Panc1 (cell line): ENCODE results near the gene PANK1. TPM values are rescaled to one million over a fixed set of nuclear protein-coding genes. Genes with fewer than 3 reads are reported as not detected.

Experiments used
- ATAC-seq: fragments of 200-7000 bp; cut with Tn5 transposase; 2 replicates; pipeline ENCODE4 v1.9.1; 2020; ENCODE audit warnings: mild to moderate bottlenecking, moderate library complexity
- BruUV-seq: library from RNA; stranded (reverse); fragments of 400-500 nt; replicated peaks from 2 replicates; lab custom pipeline; 2021; lab: Mats Ljungman, UMichigan
- CTCF ChIA-PET: fragments of 300-600 bp; sonication (Branson Sonifier 250); formaldehyde crosslinking; loops from one replicate; lab custom pipeline; 2022; ENCODE audit warnings: antibody characterized with exemption; lab: Charles Lee
- POLR2A ChIA-PET: fragments of 300-600 bp; sonication (Branson Sonifier 250); formaldehyde crosslinking; loops from one replicate; lab custom pipeline; 2022; ENCODE audit warnings: antibody characterized with exemption; lab: Charles Lee
- DNase-seq: peaks from one replicate; pipeline ENCODE4 v3.0.0-alpha.2; 2010; ENCODE audit warnings: low read depth, low spot score
- H3K27ac ChIP-seq: 2 replicates; pipeline ENCODE4 v1.5.1; 2011; ENCODE audit warnings: mild to moderate bottlenecking, low read length, inconsistent platforms
- H3K27me3 ChIP-seq: fragments of 200-500 bp; sonication (Bioruptor generic); 2 replicates; pipeline ENCODE4 v1.6.0; 2014; ENCODE audit warnings: low read length, inconsistent platforms; ENCODE audit not compliant: control insufficient read depth, insufficient read depth
- H3K36me3 ChIP-seq: fragments of 200-500 bp; sonication (Bioruptor generic); 2 replicates; pipeline ENCODE4 v1.5.1; 2014; ENCODE audit warnings: inconsistent platforms, mild to moderate bottlenecking, low read length, moderate library complexity; ENCODE audit not compliant: control insufficient read depth, insufficient read depth
- H3K4me1 ChIP-seq: 2 replicates; pipeline ENCODE4 v1.5.1; 2011; ENCODE audit warnings: inconsistent platforms, mild to moderate bottlenecking, low read length, moderate library complexity; ENCODE audit not compliant: control insufficient read depth, insufficient read depth
- H3K4me3 ChIP-seq, 2 experiments: 2 replicates each; pipeline ENCODE4 v1.5.1; 2011 to 2012; ENCODE audit warnings: low read depth in 2 of 2, low read length in 2 of 2, mild to moderate bottlenecking in 2 of 2, inconsistent platforms in 1 of 2, moderate library complexity in 1 of 2
- H3K9me3 ChIP-seq: fragments of 200-500 bp; sonication (Bioruptor generic); 2 replicates; pipeline ENCODE4 v1.5.1; 2014; ENCODE audit warnings: low read depth, mild to moderate bottlenecking, inconsistent platforms, low read length, moderate library complexity; ENCODE audit not compliant: control insufficient read depth, insufficient read depth
- POLR2AphosphoS5 ChIP-seq: IDR thresholded peaks from 2 replicates; pipeline ENCODE4 v1.6.1; 2012; ENCODE audit warnings: mild to moderate bottlenecking, low read depth, low read length, moderate library complexity
- SIN3A ChIP-seq: IDR thresholded peaks from 2 replicates; pipeline ENCODE4 v1.6.1; 2012; ENCODE audit warnings: low read depth, mild to moderate bottlenecking, low read length, moderate library complexity, borderline replicate concordance; ENCODE audit not compliant: insufficient read depth
- TCF7L2 ChIP-seq: IDR thresholded peaks from 2 replicates; pipeline ENCODE4 v1.6.1; 2011; ENCODE audit warnings: mild to moderate bottlenecking, low read depth, low read length, inconsistent platforms
- in situ Hi-C: cut with HindIII; loops from 2 replicates; pipeline ENCODE4 v1.10.0; 2016; ENCODE audit warnings: low sequenced_read_pairs, low pct_unique_long_range_greater_than_20kb
- intact Hi-C: fragments of 100-400 bp; cut with micrococcal nuclease; formaldehyde crosslinking; loops from one replicate; pipeline ENCODE4 v1.10.0; 2022; ENCODE audit not compliant: unreplicated experiment
- total RNA-seq: library from RNA; stranded (reverse); gene quantifications from one replicate; pipeline ENCODE4 v1.2.1, GENCODE V29; 2021; ENCODE audit not compliant: unreplicated experiment
- TF ChIP-seq, protein P1 (sequence below), 2 experiments: IDR thresholded peaks; 2 replicates each; pipeline ENCODE4 v1.6.1; 2011 to 2012; ENCODE audit warnings: low read depth in 2 of 2, control low read depth in 1 of 2, low read length in 1 of 2, mild to moderate bottlenecking in 1 of 2, moderate library complexity in 1 of 2; ENCODE audit not compliant: insufficient read depth in 1 of 2
- TF ChIP-seq, protein P2 (sequence below): fragments of 450-650 bp; IDR thresholded peaks from 2 replicates; pipeline ENCODE4 v1.5.1; 2017; ENCODE audit warnings: mild to moderate bottlenecking

PANK1 gene
- total RNA-seq, 1 experiment from 2014 or later: 11.0 TPM

DNA sequence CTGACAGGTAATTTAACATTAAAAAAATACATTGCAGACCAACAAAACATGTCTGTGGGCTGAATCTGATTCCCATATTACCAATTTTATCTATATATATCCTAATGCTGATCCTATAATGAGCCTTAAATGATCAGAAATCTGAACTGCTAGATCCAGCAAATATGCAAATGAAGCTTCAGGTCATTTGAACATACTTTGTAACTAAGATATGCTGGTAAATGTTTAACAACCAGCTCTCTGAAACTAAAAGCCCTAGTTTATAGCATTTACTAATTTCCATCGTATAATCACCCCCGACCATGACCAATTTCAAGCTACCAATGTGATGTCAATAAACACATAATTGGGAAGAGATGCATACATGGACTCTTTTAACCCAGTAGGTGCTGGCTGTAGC is 42.1 kb downstream of the PANK1 start:
- H3K4me1 ChIP-seq: no peaks in the 10 kb centered on the region
- ChIA-PET CTCF (no interaction called here), POLR2A (no interaction called here)
- H3K27me3 ChIP-seq: no peaks in the 10 kb centered on the region
- TF ChIP-seq TCF7L2 (no peak), POLR2AphosphoS5 (no peak), SIN3A (no peak)
- TF ChIP-seq, protein P1, sequence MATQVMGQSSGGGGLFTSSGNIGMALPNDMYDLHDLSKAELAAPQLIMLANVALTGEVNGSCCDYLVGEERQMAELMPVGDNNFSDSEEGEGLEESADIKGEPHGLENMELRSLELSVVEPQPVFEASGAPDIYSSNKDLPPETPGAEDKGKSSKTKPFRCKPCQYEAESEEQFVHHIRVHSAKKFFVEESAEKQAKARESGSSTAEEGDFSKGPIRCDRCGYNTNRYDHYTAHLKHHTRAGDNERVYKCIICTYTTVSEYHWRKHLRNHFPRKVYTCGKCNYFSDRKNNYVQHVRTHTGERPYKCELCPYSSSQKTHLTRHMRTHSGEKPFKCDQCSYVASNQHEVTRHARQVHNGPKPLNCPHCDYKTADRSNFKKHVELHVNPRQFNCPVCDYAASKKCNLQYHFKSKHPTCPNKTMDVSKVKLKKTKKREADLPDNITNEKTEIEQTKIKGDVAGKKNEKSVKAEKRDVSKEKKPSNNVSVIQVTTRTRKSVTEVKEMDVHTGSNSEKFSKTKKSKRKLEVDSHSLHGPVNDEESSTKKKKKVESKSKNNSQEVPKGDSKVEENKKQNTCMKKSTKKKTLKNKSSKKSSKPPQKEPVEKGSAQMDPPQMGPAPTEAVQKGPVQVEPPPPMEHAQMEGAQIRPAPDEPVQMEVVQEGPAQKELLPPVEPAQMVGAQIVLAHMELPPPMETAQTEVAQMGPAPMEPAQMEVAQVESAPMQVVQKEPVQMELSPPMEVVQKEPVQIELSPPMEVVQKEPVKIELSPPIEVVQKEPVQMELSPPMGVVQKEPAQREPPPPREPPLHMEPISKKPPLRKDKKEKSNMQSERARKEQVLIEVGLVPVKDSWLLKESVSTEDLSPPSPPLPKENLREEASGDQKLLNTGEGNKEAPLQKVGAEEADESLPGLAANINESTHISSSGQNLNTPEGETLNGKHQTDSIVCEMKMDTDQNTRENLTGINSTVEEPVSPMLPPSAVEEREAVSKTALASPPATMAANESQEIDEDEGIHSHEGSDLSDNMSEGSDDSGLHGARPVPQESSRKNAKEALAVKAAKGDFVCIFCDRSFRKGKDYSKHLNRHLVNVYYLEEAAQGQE (IDR thresholded peaks at IDR 0.05; ENCODE audit: insufficient read depth in 1 of 2, low read depth in 2 of 2, low read length in 1 of 2): no peak
- TF ChIP-seq, protein P2, sequence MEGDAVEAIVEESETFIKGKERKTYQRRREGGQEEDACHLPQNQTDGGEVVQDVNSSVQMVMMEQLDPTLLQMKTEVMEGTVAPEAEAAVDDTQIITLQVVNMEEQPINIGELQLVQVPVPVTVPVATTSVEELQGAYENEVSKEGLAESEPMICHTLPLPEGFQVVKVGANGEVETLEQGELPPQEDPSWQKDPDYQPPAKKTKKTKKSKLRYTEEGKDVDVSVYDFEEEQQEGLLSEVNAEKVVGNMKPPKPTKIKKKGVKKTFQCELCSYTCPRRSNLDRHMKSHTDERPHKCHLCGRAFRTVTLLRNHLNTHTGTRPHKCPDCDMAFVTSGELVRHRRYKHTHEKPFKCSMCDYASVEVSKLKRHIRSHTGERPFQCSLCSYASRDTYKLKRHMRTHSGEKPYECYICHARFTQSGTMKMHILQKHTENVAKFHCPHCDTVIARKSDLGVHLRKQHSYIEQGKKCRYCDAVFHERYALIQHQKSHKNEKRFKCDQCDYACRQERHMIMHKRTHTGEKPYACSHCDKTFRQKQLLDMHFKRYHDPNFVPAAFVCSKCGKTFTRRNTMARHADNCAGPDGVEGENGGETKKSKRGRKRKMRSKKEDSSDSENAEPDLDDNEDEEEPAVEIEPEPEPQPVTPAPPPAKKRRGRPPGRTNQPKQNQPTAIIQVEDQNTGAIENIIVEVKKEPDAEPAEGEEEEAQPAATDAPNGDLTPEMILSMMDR: no peak
- no peak for ATAC-seq
- no peaks in the 10 kb centered on the region for H3K36me3 ChIP-seq
- no TSS peak for BruUV-seq
- no peak overlapping the region for H3K4me3 ChIP-seq
- H3K9me3 ChIP-seq: no peaks in the 10 kb centered on the region
- intact Hi-C loops (no loop called here), in situ Hi-C loops (no loop called here)
- H3K27ac ChIP-seq: no peak overlapping the region
- no peak for DNase-seq

DNA sequence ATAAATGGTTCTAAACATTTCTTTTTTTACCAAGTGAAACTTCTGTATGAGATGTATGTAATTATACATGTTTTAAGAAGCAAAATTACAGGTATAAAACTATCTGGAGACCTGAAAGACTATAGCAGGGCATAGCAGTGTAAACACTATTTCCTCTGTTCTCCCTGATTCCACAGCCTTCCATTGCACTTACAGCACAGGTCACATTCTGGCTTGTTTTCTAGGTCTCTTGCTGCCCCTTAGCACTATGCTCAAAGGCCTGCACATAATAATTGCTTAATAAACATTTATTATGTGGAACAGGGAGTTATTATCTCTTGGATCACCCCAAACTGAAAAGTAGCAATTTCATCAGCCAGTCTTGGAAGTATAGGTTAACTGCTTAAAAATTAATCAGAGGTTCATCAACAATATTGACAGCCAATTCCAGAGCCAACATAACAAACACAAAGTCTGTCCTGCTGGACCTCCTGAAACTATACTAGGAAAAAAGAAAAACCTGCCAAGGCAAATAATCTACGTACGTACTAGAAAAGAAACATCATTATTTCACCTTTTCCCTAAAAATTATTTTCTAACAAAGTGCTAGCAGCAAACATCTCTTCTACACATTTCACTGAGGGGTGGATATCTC is 43.2 kb downstream of the PANK1 start:
- no peak for DNase-seq
- Histone ChIP-seq H3K27me3 (no peaks in the 10 kb centered on the region), H3K4me1 (no peaks in the 10 kb centered on the region), H3K27ac (no peak overlapping the region), H3K4me3 (no peak overlapping the region), H3K9me3 (no peaks in the 10 kb centered on the region), H3K36me3 (no peaks in the 10 kb centered on the region)
- in situ Hi-C loops: no loop called here
- ATAC-seq: no peak
- no peak for TF ChIP-seq POLR2AphosphoS5
- TF ChIP-seq, protein P1 (IDR thresholded peaks at IDR 0.05; ENCODE audit: insufficient read depth in 1 of 2, low read depth in 2 of 2, low read length in 1 of 2): no peak
- TF ChIP-seq, protein P2: no peak
- no peak for TF ChIP-seq TCF7L2
- TF ChIP-seq SIN3A: no peak
- BruUV-seq: no TSS peak
- intact Hi-C loops: no loop called here
- ChIA-PET POLR2A (no interaction called here), CTCF (interaction anchor here (0.7 kb wide), 1 partner anchor 250 kb away, joined by 13 read pairs; no protein-coding TSS in a partner anchor)
